ENCODE results near the gene ERLEC1. TPM values are rescaled to one million over a fixed set of nuclear protein-coding genes. Genes with fewer than 3 reads are reported as not detected.
A peak's percentile ranks its signal among the peaks of the same experiment; 100 is the strongest.

ERLEC1 gene
- total RNA-seq, 6 donors from 2014 or later: 50.7 to 200 (median 143) TPM

DNA sequence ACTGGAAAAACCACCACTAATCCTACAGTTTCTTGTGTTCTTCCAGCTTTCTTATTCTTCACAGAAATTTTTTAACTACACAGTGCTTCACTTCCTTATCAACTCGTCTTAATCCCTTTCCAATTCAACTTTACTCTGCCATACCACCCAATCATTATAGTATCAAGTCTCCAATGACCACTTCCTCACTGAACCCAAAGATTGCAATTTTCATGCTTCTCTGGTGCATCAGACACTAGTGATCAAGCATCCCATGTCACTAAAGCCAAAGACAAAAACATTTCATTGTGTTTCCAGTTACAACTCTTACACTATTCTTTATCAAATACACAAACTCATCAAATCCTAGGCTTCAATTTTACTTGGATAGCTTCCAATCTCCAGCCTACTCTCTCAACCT is 9.7 kb upstream of the ERLEC1 start:
- H3K9me3 ChIP-seq: no peaks in the 10 kb centered on the region
- DNase-seq: no peak
- no peak for TF ChIP-seq POLR2A (IDR thresholded peaks at IDR 0.05)
- no peak for TF ChIP-seq CTCF (IDR thresholded peaks at IDR 0.05)
- TF ChIP-seq POLR2AphosphoS5 (IDR thresholded peaks at IDR 0.05): no peak
- no peak for TF ChIP-seq EP300 (IDR thresholded peaks at IDR 0.05)
- 44 to 60% methylated on average over 1 of the region's 1 CpG for WGBS, 2 donors
- no peak for ATAC-seq (ENCODE audit: low FRiP score in 2 of 2)
- peaks cover 0 to 7% (median 4%) of the 10 kb centered on the region in 4 donors for H3K4me1 ChIP-seq
- no peaks in the 10 kb centered on the region for H3K27me3 ChIP-seq
- H3K36me3 ChIP-seq: peaks cover 0 to 14% (median 4%) of the 10 kb centered on the region in 4 donors
- no peak overlapping the region for H3K4me3 ChIP-seq
- H3K27ac ChIP-seq: no peak overlapping the region

- WGBS, 2 donors: 82 to 89% methylated on average over 5 of the region's 5 CpGs
- ATAC-seq (ENCODE audit: low FRiP score in 2 of 2): no peak
- TF ChIP-seq POLR2AphosphoS5 (IDR thresholded peaks at IDR 0.05): no peak
- TF ChIP-seq CTCF (IDR thresholded peaks at IDR 0.05): no peak
- TF ChIP-seq POLR2A (IDR thresholded peaks at IDR 0.05): no peak
- no peaks in the 10 kb centered on the region for H3K27me3 ChIP-seq
- DNase-seq: no peak
- peaks cover 0 to 14% (median 3%) of the 10 kb centered on the region in 4 donors for H3K36me3 ChIP-seq
- no peaks in the 10 kb centered on the region for H3K9me3 ChIP-seq
- H3K4me1 ChIP-seq: peaks cover 0 to 20% (median 17%) of the 10 kb centered on the region in 4 donors
- H3K4me3 ChIP-seq: no peak overlapping the region
- no peak overlapping the region for H3K27ac ChIP-seq
Observed at GRCh38 chr2:53778536-53779162, 8.2 kb upstream of the ERLEC1 start.

DNA sequence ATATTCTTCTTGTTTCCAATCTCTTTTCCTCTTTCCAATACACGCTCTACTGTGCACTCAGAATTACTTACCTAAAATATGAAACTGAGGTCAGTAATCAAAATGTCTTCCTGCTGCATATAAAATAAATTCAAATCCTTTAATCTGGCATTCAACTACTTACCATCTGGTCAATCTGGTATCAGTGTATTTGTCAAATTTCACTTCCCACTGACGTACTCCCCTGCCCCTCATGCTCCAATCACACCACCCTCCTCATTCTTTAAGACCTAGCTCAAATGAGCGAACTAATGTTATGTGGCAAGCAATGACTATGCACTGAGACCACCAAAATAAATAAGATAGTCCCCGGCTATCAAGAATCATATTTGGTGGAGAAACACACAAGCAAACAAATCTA is 6.8 kb upstream of the ERLEC1 start:
- TF ChIP-seq POLR2A (IDR thresholded peaks at IDR 0.05) (no peak), CTCF (IDR thresholded peaks at IDR 0.05) (no peak), POLR2AphosphoS5 (IDR thresholded peaks at IDR 0.05) (no peak), EP300 (IDR thresholded peaks at IDR 0.05) (no peak)
- Histone ChIP-seq H3K4me1 (peaks cover 9 to 34% (median 30%) of the 10 kb centered on the region in 4 donors), H3K4me3 (no peak overlapping the region), H3K27ac (no peak overlapping the region), H3K36me3 (peaks cover 0 to 14% (median 2%) of the 10 kb centered on the region in 4 donors), H3K27me3 (no peaks in the 10 kb centered on the region), H3K9me3 (no peaks in the 10 kb centered on the region)
- no peak for DNase-seq
- WGBS, 2 donors: 94 to 96% methylated on average over 4 of the region's 4 CpGs
- no peak for ATAC-seq (ENCODE audit: low FRiP score in 2 of 2)

- TF ChIP-seq POLR2AphosphoS5 (IDR thresholded peaks at IDR 0.05) (no peak), CTCF (IDR thresholded peaks at IDR 0.05) (no peak), POLR2A (IDR thresholded peaks at IDR 0.05) (no peak), EP300 (IDR thresholded peaks at IDR 0.05) (no peak)
- DNase-seq: peak in 1 of 2 donors; percentile 72
- H3K9me3 ChIP-seq: no peaks in the 10 kb centered on the region
- WGBS, 2 donors: 37 to 40% methylated on average over 8 of the region's 8 CpGs
- H3K36me3 ChIP-seq: peaks cover 0 to 14% (median 2%) of the 10 kb centered on the region in 4 donors
- H3K27me3 ChIP-seq: no peaks in the 10 kb centered on the region
- H3K27ac ChIP-seq: peak overlapping the region; percentile 15 to 79 (median 44)
- H3K4me3 ChIP-seq: peak overlapping the region in 1 of 4 donors; percentile 20
- ATAC-seq (ENCODE audit: low FRiP score in 2 of 2): peak in 1 of 2 donors; percentile 5
- H3K4me1 ChIP-seq: peaks cover 18 to 47% (median 40%) of the 10 kb centered on the region in 4 donors
Observed at GRCh38 chr2:53782676-53783075, 4.2 kb upstream of the ERLEC1 start.

- TF ChIP-seq EP300 (IDR thresholded peaks at IDR 0.05) (no peak), POLR2A (IDR thresholded peaks at IDR 0.05) (no peak), CTCF (IDR thresholded peaks at IDR 0.05) (no peak), POLR2AphosphoS5 (IDR thresholded peaks at IDR 0.05) (no peak)
- Histone ChIP-seq H3K27me3 (no peaks in the 10 kb centered on the region), H3K36me3 (peaks cover 0 to 9% (median 2%) of the 10 kb centered on the region in 4 donors), H3K27ac (peak overlapping the region in 2 of 4 donors; percentile 17 to 35), H3K9me3 (no peaks in the 10 kb centered on the region), H3K4me3 (peak overlapping the region in 1 of 4 donors; percentile 71), H3K4me1 (peaks cover 25 to 64% (median 51%) of the 10 kb centered on the region in 4 donors)
- ATAC-seq (ENCODE audit: low FRiP score in 2 of 2) (no peak), DNase-seq (no peak)
Observed at GRCh38 chr2:53784436-53784835, 2.4 kb upstream of the ERLEC1 start.

All from upper lobe of left lung (tissue), 6 donors.